ENCODE measurements around the gene FAM149A. TPM values are rescaled to one million over a fixed set of nuclear protein-coding genes. Genes with fewer than 3 reads are reported as not detected.
A peak's percentile ranks its signal among the peaks of the same experiment; 100 is the strongest.

FAM149A gene
- total and polyA plus RNA-seq, 10 donors = 0.61 to 7.3 (median 3.2) TPM

DNA sequence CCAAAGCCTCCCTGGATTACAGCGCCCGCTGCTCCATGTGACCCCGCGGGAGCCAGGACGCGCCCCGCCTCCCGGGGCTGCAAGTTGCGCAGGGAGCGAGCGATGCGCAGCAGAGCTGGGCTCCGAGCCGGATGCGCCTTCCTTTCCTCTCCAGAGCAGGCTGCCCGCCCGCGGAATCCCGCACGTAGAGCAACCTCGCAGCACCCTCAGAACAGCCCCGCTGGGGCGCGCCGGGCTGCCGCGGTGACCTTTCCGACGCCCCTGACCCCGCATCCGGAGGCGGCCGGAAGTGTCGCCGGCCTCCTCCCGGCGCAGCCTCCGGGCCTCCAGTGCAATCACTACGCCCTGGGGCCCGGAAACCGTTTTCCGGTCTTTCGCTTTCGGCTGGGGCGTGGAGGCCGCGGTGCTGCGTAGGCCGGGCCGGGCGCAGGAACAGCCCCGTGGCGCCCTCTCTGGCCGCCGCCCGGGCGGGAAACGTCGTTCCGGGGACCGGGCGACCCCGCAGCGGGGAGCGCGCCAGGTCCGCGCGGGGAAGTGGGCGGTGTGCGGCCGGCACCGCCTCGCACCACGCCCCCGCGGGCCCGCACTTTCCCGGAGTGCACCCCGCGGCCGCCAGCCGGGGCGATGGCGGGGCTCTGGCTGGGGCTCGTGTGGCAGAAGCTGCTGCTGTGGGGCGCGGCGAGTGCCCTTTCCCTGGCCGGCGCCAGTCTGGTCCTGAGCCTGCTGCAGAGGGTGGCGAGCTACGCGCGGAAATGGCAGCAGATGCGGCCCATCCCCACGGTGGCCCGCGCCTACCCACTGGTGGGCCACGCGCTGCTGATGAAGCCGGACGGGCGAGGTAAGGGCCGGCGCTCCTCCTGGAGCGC lies 86.9 kb downstream of the FAM149A start, which contains the start of gene CYP4V2:
Gene CYP4V2, plus strand, starts transcription at position 368 of the 866 bp plus-strand sequence. Its CDS starts 257 bp downstream, at position 625.
- Histone ChIP-seq H3K36me3 (peaks cover 0 to 21% (median 2%) of the 10 kb centered on the region in 6 donors), H3K4me1 (peaks cover 18 to 44% (median 36%) of the 10 kb centered on the region in 6 donors), H3K27me3 (replicated peaks in 1 of 7) (no peaks in the 10 kb centered on the region), H3K27ac (peak within 1 kb of the TSS; percentile 92 to 99 (median 97)), H3K9me3 (no peaks in the 10 kb centered on the region), H3K4me3 (peak within 1 kb of the TSS; percentile 51 to 92 (median 81))
- intact Hi-C loops (cut with DNase I; ENCODE audit: low total_unique reads) = no loop called here
- TF ChIP-seq POLR2AphosphoS5 (IDR thresholded peaks at IDR 0.05) (peak; percentile 92 to 97 (median 92)), POLR2A (IDR thresholded peaks at IDR 0.05) (peak in 2 of 3 donors; percentile 10 to 54)
- TF ChIP-seq, protein P1, sequence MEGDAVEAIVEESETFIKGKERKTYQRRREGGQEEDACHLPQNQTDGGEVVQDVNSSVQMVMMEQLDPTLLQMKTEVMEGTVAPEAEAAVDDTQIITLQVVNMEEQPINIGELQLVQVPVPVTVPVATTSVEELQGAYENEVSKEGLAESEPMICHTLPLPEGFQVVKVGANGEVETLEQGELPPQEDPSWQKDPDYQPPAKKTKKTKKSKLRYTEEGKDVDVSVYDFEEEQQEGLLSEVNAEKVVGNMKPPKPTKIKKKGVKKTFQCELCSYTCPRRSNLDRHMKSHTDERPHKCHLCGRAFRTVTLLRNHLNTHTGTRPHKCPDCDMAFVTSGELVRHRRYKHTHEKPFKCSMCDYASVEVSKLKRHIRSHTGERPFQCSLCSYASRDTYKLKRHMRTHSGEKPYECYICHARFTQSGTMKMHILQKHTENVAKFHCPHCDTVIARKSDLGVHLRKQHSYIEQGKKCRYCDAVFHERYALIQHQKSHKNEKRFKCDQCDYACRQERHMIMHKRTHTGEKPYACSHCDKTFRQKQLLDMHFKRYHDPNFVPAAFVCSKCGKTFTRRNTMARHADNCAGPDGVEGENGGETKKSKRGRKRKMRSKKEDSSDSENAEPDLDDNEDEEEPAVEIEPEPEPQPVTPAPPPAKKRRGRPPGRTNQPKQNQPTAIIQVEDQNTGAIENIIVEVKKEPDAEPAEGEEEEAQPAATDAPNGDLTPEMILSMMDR (IDR thresholded peaks at IDR 0.05 in 8 of 11, conservative IDR thresholded peaks at IDR 0.05 in 3 of 11) = peak in 8 of 11 experiments; percentile 24 to 74 (median 54)
- 0 to 1% (median 1%) methylated on average over 23 to 107 of the region's 107 CpGs for WGBS, 5 donors
- DNase-seq = peak; percentile 96

DNA sequence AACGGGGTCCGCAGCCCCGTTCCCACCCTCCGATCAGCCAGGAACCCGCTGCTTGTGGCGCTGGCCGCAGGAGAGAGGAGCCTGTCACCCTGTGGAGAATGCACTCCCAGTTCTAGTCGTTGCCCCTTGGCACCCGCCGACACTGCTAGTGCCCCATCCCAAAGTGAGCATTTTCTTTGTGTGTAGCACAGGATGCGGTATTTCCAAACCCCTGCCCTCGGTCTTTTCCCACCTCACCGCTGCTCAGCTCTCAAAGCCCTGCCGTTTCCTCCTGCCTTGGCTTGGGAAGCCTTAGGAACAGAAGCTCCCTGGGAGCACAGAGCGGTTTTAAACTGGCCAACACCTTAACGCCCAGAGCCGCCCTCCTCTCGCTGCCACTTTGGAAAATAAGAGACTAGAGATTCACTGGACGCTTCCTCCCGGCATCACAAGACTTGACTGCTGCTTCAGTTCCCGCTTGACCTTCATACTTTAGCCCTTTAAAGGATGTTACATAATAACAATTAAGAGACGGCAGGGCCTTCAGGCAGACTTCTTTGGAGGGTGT lies 87.6 kb downstream of the FAM149A start:
- Histone ChIP-seq H3K36me3 (peaks cover 0 to 28% (median 4%) of the 10 kb centered on the region in 6 donors), H3K4me1 (peaks cover 18 to 44% (median 36%) of the 10 kb centered on the region in 6 donors), H3K9me3 (no peaks in the 10 kb centered on the region), H3K4me3 (peak overlapping the region; percentile 51 to 92 (median 81)), H3K27me3 (replicated peaks in 1 of 7) (no peaks in the 10 kb centered on the region), H3K27ac (peak overlapping the region; percentile 92 to 99 (median 97))
- intact Hi-C loops (cut with DNase I; ENCODE audit: low total_unique reads) = no loop called here
- DNase-seq = no peak
- WGBS, 5 donors = 1 to 7% (median 2%) methylated on average over 13 to 22 of the region's 22 CpGs
- TF ChIP-seq POLR2A (IDR thresholded peaks at IDR 0.05) = no peak
- TF ChIP-seq POLR2AphosphoS5 (IDR thresholded peaks at IDR 0.05) = peak in 2 of 3 donors; percentile 17 to 29

DNA sequence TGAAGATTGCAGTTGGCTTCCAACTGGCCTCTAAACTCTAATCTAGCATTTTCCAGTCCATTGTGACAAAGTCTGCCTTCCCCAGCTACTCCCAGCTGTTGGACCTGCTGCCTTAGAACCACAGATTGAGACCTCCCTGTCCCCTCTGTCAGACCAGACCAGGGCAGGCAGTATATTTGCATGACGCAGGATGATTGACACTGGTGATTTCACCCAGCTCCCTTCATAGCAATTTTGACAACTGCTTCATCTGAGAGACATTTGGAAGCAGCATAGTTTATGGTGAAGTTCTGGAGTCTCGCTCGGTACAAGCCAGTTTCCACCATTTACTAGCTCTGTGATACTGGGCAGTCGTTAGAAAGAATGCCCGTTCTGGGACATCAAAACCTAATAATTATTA lies 89.3 kb downstream of the FAM149A start:
- Histone ChIP-seq H3K27ac (peak overlapping the region in 3 of 8 donors; percentile 1 to 98 (median 4)), H3K36me3 (peaks cover 0 to 41% (median 4%) of the 10 kb centered on the region in 6 donors), H3K4me1 (peaks cover 18 to 44% (median 36%) of the 10 kb centered on the region in 6 donors), H3K27me3 (replicated peaks in 1 of 7) (no peaks in the 10 kb centered on the region), H3K4me3 (no peak overlapping the region), H3K9me3 (no peaks in the 10 kb centered on the region)
- 93 to 97% (median 95%) methylated on average over 5 of the region's 5 CpGs for WGBS, 5 donors
- no peak for DNase-seq
- TF ChIP-seq POLR2A (IDR thresholded peaks at IDR 0.05) = no peak
- no peak for TF ChIP-seq POLR2AphosphoS5 (IDR thresholded peaks at IDR 0.05)
- TF ChIP-seq, protein P1 (IDR thresholded peaks at IDR 0.05 in 8 of 11, conservative IDR thresholded peaks at IDR 0.05 in 3 of 11) = no peak
- intact Hi-C loops (cut with DNase I; ENCODE audit: low total_unique reads) = no loop called here

DNA sequence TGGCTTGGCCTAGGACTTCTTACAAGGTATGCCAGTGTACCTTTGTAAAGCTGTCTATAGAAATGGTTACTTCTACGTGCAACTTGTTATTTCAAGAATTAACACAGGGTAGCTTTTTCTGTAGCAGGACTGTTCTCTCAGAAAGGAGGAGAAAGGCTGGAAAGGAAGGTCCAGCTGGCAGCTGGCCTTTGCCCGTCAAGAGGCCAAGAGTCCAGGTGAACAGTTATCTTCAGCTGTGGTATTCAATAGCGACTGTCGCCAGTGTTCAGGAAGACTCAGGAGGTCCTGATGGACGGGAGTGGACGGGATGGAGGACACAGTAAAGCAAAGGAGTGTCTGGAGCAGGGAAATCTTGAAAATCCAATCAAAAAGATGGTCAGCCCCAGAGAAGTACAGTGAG lies 91.6 kb downstream of the FAM149A start:
- H3K27ac ChIP-seq = no peak overlapping the region
- intact Hi-C loops (cut with DNase I; ENCODE audit: low total_unique reads) = no loop called here
- TF ChIP-seq POLR2A (IDR thresholded peaks at IDR 0.05) = no peak
- TF ChIP-seq POLR2AphosphoS5 (IDR thresholded peaks at IDR 0.05) = no peak
- TF ChIP-seq, protein P1 (IDR thresholded peaks at IDR 0.05 in 8 of 11, conservative IDR thresholded peaks at IDR 0.05 in 3 of 11) = no peak
- WGBS, 5 donors = 91 to 98% (median 94%) methylated on average over 6 of the region's 6 CpGs
- H3K36me3 ChIP-seq = peaks cover 0 to 41% (median 4%) of the 10 kb centered on the region in 6 donors
- DNase-seq = no peak
- H3K4me1 ChIP-seq = peaks cover 12 to 29% (median 22%) of the 10 kb centered on the region in 6 donors
- H3K9me3 ChIP-seq = no peaks in the 10 kb centered on the region
- H3K4me3 ChIP-seq = no peak overlapping the region
- H3K27me3 ChIP-seq (replicated peaks in 1 of 7) = no peaks in the 10 kb centered on the region

All from spleen (tissue), 11 donors.